DND-41 (cell line): ENCODE measurements around the gene TMEM109.

Experiments
- ATAC-seq: fragments of 200-7000 bp; cut with Tn5 transposase; 3 replicates; pipeline ENCODE4 v1.9.1; 2021; ENCODE audit warnings: low read depth; ENCODE audit not compliant: insufficient read depth
- DNase-seq: peaks from one replicate; pipeline ENCODE4 v3.0.0-alpha.2; 2020
- H2AFZ ChIP-seq: 2 replicates; pipeline ENCODE4 v1.6.0; 2012; ENCODE audit warnings: low read depth, low read length
- H3K27ac ChIP-seq: 2 replicates; pipeline ENCODE4 v1.5.1; 2012; ENCODE audit warnings: low read length, inconsistent platforms
- H3K27me3 ChIP-seq: fragments of 200-600 bp; sonication (generic); 2 replicates; pipeline ENCODE4 v1.6.0; 2012; ENCODE audit warnings: low read length, mild to moderate bottlenecking, inconsistent platforms; ENCODE audit not compliant: insufficient read depth, poor library complexity
- H3K36me3 ChIP-seq: 2 replicates; pipeline ENCODE4 v1.5.1; 2012; ENCODE audit warnings: low read length, inconsistent platforms; ENCODE audit not compliant: insufficient read depth
- H3K4me1 ChIP-seq: 2 replicates; pipeline ENCODE4 v1.5.1; 2012; ENCODE audit warnings: mild to moderate bottlenecking, low read length; ENCODE audit not compliant: insufficient read depth
- H3K4me2 ChIP-seq: 2 replicates; pipeline ENCODE4 v1.6.0; 2012; ENCODE audit warnings: mild to moderate bottlenecking, moderate library complexity, low read length, inconsistent platforms; ENCODE audit not compliant: insufficient read depth
- H3K4me3 ChIP-seq, 2 experiments: fragments of 200-600 bp in 1 of 2; shearing (Covaris generic) in 1 of 2; 2 replicates each; pipeline ENCODE4 v1.5.1; 2012 to 2016; ENCODE audit warnings: inconsistent platforms in 2 of 2, low read length in 2 of 2, mild to moderate bottlenecking in 2 of 2, low read depth in 1 of 2, moderate library complexity in 1 of 2
- H3K79me2 ChIP-seq: 2 replicates; pipeline ENCODE4 v1.6.0; 2012; ENCODE audit warnings: low read length, inconsistent platforms; ENCODE audit not compliant: insufficient read depth
- H3K9ac ChIP-seq: 2 replicates; pipeline ENCODE4 v1.6.0; 2012; ENCODE audit warnings: low read depth, mild to moderate bottlenecking, inconsistent platforms, low read length, moderate library complexity
- H3K9me3 ChIP-seq: 2 replicates; pipeline ENCODE4 v1.5.1; 2012; ENCODE audit warnings: low read length, moderate library complexity, mild to moderate bottlenecking, inconsistent platforms; ENCODE audit not compliant: insufficient read depth, severe bottlenecking
- H4K20me1 ChIP-seq: 2 replicates; pipeline ENCODE4 v1.6.0; 2012; ENCODE audit warnings: low read length; ENCODE audit not compliant: insufficient read depth
- EZH2 ChIP-seq: IDR thresholded peaks from 3 replicates; pipeline ENCODE4 v1.6.1; 2012; ENCODE audit warnings: borderline replicate concordance, low read depth, mild to moderate bottlenecking, moderate library complexity, low read length, inconsistent platforms; ENCODE audit not compliant: severe bottlenecking
- TF ChIP-seq, protein P1 (sequence below): IDR thresholded peaks from 2 replicates; pipeline ENCODE4 v1.5.1; 2012; ENCODE audit warnings: borderline replicate concordance, low read length, moderate library complexity, mild to moderate bottlenecking; ENCODE audit not compliant: poor library complexity, severe bottlenecking; ENCODE audit errors: extremely low read depth

TMEM109 gene

DNA sequence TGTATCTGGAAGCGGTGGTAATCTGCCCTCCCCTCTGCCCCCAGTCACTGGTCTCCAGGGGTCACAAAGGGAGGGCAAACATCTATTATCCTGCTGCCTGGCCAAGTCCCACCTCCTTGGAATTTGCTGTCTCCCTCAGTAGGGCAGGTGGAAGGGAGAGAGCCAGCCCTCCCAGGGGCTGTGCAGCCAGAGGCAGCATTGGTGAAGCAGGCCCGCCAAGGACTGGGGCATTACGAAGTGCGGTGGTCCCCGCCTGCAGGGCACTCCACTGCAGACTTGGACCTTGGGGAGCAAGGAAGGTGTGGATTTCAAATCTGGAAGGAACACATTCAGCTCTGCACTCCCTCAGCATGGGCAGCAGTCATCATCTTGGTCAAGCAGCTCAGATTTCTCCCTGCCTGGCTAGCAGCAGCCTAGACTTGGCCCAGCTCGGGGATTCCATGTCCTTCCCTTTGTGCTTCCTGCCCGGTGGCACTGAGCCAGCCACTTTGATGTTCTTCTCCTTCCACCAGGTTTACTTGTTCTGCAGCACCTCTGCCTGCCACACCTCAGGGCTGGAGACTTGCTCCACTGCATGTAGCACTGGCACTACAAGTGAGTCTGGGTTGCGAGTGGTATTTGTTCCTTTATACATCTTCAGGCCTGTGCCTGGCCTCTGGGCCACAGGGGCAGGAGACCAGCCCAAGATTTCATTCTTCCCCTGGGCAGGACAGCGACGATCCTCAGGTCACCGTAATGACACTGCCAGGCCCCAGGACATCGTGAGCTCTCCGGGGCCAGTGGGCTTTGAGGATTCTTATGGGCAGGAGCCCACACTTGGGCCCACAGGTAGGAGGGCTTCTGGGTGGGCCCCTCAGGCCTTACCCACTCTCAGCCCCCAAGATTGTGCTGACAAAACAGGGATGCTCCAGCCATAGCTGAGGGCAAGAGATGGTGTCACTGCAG, 39.3 kb upstream of the TMEM109 start:
- H3K36me3 ChIP-seq, result 0 out of 2 replicates have a peak, but pooled peaks cover under 1% of the 10 kb centered on the region
- H3K4me2 ChIP-seq, result no peak overlapping the region
- no peaks in the 10 kb centered on the region for H3K27me3 ChIP-seq
- no peak overlapping the region for H3K4me3 ChIP-seq
- no peak overlapping the region for H2AFZ ChIP-seq
- TF ChIP-seq, protein P1, sequence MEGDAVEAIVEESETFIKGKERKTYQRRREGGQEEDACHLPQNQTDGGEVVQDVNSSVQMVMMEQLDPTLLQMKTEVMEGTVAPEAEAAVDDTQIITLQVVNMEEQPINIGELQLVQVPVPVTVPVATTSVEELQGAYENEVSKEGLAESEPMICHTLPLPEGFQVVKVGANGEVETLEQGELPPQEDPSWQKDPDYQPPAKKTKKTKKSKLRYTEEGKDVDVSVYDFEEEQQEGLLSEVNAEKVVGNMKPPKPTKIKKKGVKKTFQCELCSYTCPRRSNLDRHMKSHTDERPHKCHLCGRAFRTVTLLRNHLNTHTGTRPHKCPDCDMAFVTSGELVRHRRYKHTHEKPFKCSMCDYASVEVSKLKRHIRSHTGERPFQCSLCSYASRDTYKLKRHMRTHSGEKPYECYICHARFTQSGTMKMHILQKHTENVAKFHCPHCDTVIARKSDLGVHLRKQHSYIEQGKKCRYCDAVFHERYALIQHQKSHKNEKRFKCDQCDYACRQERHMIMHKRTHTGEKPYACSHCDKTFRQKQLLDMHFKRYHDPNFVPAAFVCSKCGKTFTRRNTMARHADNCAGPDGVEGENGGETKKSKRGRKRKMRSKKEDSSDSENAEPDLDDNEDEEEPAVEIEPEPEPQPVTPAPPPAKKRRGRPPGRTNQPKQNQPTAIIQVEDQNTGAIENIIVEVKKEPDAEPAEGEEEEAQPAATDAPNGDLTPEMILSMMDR, result no peak
- TF ChIP-seq EZH2, result no peak
- no peaks in the 10 kb centered on the region for H3K79me2 ChIP-seq
- ATAC-seq (no peak), DNase-seq (no peak)
- no peaks in the 10 kb centered on the region for H4K20me1 ChIP-seq
- H3K9ac ChIP-seq, result no peak overlapping the region
- peaks cover 59% of the 10 kb centered on the region for H3K4me1 ChIP-seq
- H3K9me3 ChIP-seq, result no peaks in the 10 kb centered on the region
- H3K27ac ChIP-seq, result peak overlapping the region; percentile 93

DNA sequence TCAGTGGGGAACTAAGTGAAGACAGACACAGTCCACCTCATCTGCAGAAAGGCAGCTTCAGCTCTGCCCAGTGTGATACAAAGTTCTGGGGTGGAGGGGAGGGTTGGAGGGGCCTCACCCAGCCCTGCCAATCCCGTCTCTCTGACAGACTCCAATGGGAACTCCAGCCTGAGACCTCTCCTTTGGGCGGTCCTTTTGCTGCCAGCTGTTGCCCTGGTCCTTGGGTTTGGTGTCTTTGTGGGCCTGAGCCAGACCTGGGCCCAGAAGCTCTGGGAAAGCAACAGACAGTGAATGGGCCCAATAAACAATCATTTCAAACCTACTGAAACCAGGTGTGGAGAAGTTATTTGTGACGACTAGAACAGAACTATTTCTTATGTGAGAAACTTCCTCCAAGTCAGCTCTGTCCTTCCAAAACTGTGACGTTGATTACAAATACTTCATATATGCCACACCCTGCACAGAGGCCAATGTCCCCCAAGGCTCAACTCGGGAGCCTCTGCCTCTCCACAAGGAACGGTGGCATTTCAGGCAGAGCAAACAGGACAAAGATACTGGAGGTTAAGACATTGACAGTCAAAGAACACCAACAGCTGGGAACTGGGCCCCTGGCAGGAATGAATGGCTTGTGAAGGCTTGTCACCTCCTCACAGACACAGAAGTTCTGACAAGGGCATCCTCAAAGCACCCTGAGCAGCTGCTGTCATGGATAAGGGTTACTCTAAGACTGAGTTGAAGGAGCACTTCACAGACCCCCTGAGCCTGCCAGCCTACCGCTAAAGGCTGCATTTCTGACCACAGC, 38.4 kb upstream of the TMEM109 start:
- Histone ChIP-seq H2AFZ (no peak overlapping the region), H3K4me2 (no peak overlapping the region), H3K27me3 (no peaks in the 10 kb centered on the region), H3K4me1 (peaks cover 51% of the 10 kb centered on the region), H3K4me3 (no peak overlapping the region), H3K36me3 (peaks cover 6% of the 10 kb centered on the region), H4K20me1 (no peaks in the 10 kb centered on the region), H3K27ac (no peak overlapping the region), H3K9ac (no peak overlapping the region), H3K9me3 (no peaks in the 10 kb centered on the region), H3K79me2 (no peaks in the 10 kb centered on the region)
- DNase-seq, result no peak
- TF ChIP-seq EZH2, result no peak
- no peak for ATAC-seq

DNA sequence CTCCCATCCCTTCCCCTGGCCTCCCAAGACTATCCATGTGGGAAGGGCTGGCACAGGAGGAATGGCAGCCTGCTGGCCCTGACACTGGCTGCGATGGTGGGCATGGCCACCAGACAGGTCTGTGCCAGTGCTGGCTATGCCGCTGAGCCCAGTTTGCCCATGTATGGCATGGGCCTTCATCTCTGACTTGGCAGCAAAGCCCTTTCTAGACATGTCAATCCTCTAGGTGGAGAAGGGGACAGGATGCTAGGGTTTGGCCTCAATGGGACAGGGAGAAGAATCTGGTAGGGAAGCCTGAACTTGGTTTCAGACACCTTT, 37.8 kb upstream of the TMEM109 start:
- no peak overlapping the region for H3K27ac ChIP-seq
- H3K9ac ChIP-seq, result no peak overlapping the region
- H3K9me3 ChIP-seq, result no peaks in the 10 kb centered on the region
- H3K4me2 ChIP-seq, result no peak overlapping the region
- H3K4me3 ChIP-seq, result no peak overlapping the region
- ATAC-seq (no peak), DNase-seq (no peak)
- no peaks in the 10 kb centered on the region for H4K20me1 ChIP-seq
- peaks cover 45% of the 10 kb centered on the region for H3K4me1 ChIP-seq
- TF ChIP-seq, protein P1, result no peak
- no peak for TF ChIP-seq EZH2
- peaks cover 10% of the 10 kb centered on the region for H3K36me3 ChIP-seq
- no peak overlapping the region for H2AFZ ChIP-seq
- H3K27me3 ChIP-seq, result no peaks in the 10 kb centered on the region
- no peaks in the 10 kb centered on the region for H3K79me2 ChIP-seq
